Measurements from ENCODE around the gene HERC2. TPM values are rescaled to one million over a fixed set of nuclear protein-coding genes. Genes with fewer than 3 reads are reported as not detected.
"Not testable (repeated sequence)": the region's sequence is repeated elsewhere in the genome, so short reads cannot be mapped to it uniquely, and the experiment has no call there.

HERC2 gene, protein sequence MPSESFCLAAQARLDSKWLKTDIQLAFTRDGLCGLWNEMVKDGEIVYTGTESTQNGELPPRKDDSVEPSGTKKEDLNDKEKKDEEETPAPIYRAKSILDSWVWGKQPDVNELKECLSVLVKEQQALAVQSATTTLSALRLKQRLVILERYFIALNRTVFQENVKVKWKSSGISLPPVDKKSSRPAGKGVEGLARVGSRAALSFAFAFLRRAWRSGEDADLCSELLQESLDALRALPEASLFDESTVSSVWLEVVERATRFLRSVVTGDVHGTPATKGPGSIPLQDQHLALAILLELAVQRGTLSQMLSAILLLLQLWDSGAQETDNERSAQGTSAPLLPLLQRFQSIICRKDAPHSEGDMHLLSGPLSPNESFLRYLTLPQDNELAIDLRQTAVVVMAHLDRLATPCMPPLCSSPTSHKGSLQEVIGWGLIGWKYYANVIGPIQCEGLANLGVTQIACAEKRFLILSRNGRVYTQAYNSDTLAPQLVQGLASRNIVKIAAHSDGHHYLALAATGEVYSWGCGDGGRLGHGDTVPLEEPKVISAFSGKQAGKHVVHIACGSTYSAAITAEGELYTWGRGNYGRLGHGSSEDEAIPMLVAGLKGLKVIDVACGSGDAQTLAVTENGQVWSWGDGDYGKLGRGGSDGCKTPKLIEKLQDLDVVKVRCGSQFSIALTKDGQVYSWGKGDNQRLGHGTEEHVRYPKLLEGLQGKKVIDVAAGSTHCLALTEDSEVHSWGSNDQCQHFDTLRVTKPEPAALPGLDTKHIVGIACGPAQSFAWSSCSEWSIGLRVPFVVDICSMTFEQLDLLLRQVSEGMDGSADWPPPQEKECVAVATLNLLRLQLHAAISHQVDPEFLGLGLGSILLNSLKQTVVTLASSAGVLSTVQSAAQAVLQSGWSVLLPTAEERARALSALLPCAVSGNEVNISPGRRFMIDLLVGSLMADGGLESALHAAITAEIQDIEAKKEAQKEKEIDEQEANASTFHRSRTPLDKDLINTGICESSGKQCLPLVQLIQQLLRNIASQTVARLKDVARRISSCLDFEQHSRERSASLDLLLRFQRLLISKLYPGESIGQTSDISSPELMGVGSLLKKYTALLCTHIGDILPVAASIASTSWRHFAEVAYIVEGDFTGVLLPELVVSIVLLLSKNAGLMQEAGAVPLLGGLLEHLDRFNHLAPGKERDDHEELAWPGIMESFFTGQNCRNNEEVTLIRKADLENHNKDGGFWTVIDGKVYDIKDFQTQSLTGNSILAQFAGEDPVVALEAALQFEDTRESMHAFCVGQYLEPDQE (N-terminal part only)
- 111 TPM for total RNA-seq (ENCODE audit: unreplicated experiment)
- long read RNA-seq, partial matches to known transcripts = 12 of 14 reads
- long read RNA-seq, other reads (novel, unspliced or antisense) = 1 of 14 reads

DNA sequence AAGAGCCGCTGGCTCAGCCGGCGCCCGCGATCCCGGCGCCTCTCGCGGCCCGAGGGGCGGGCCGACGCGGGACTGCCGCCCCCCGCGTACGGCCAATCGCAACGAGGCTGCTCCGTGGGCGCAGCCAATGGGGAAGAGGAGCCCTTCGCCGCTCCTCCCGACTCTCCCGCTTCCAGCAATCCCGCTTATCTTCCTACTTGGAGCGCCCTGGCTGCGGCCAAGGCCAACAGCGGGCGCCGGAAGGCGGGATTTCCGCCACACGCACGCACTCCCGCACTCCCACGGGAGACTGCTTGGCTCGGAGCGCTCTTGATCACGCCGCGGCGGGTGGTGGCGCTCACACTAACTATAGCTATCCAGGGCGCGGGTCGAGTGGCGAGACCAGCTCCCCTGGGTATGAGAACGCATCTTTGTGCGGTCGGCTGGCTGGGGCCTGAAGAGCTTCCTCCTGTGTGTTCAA lies at the start of gene HERC2:
HERC2 (minus strand) TSS at position 51 of the 460 bp plus-strand sequence. CDS start 746 bp downstream, outside the sequence.
- Mint-ChIP-seq H3K27ac (ENCODE audit: unreplicated experiment) (peak within 1 kb of the TSS; percentile 99), H3K4me3 (ENCODE audit: unreplicated experiment) (peak within 1 kb of the TSS; percentile 99)
- not testable (repeated sequence) for H3K4me1 Mint-ChIP-seq (ENCODE audit: low read depth, unreplicated experiment); H3K36me3 Mint-ChIP-seq (ENCODE audit: unreplicated experiment); DNase-seq; H3K9me3 Mint-ChIP-seq (ENCODE audit: unreplicated experiment); H3K27me3 Mint-ChIP-seq (ENCODE audit: unreplicated experiment)

DNA sequence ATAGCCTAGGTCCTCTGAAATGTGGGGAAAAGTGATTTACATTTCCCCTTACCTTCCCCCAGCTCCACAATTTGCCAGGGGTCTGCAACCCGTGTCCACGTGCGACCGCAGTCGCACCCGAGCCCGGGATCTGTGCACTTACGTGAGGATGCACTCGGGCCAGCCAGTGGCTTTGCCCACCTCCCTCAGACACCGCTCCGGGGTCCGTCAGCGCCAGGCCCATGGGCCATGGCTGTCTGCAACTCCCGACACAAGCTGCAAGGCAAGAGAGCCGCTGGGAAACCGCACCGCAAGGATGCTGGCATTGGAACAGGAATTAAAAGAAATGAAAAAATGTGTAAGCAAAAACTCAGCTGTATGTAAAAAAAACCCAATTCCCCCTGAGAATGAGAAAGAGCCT lies 43.5 kb upstream of the HERC2 start:
- not testable (repeated sequence) for H3K4me3 Mint-ChIP-seq (ENCODE audit: unreplicated experiment); H3K4me1 Mint-ChIP-seq (ENCODE audit: low read depth, unreplicated experiment); H3K27me3 Mint-ChIP-seq (ENCODE audit: unreplicated experiment); H3K27ac Mint-ChIP-seq (ENCODE audit: unreplicated experiment); DNase-seq; H3K9me3 Mint-ChIP-seq (ENCODE audit: unreplicated experiment); H3K36me3 Mint-ChIP-seq (ENCODE audit: unreplicated experiment)

DNA sequence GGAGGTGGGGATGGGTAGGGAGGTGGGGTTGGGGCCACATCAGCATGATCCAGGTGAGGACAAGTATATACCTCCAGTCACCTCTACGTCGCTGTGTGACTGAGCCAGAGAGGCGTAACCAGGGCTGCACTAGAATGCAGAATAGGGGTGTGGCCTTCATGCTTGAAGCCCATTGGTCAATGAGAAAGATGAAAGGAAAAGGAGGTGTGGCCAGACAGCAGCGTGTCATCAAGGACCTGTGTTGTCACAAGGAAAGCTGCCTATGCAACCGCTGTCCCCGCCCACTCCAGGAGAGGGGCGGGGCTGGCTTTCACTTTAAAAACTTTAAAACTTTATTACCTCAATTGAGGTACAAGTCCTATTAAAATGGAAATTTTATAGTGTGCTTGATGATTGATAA lies 36.0 kb upstream of the HERC2 start, which contains the start of gene GOLGA6L24:
GOLGA6L24 (minus strand) TSS at position 101 of the 400 bp plus-strand sequence; CDS start at position 40, 61 bp downstream.
- H3K27ac Mint-ChIP-seq (ENCODE audit: unreplicated experiment) = not testable (repeated sequence)

DNA sequence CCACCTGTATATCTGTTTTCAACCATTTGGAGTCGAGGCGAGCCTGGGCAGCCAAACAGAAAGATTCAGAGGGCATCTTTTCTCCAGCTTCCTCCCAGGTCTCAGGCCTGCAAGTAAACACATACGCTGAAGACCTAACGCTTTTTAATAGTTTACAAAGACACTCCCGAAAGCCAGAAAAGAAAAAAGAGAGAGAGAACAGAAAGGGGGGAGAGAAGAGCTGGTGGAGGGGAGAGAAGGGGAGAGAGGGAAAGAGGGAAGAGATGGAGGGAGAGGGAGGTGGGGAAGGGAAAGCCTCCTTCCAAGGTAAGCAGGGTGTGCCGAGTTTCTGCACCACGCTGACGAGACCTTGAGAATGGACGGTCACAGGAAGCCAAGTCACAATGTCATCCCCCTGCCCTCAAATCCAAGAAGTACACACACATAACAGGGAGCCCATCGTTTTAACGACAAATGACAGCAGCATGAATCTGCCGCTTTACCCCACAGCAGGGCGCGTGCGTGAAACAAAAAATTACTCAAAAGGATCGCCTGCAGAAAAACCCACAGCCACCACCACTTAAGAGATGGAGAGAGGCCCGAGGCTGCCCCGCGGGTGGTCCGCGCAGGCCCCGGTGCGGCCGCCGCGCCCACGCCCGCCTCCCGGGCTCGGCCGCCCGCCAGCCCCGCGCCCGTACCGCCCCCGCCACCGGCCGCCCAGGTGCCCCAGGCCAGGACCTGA lies 461 bp downstream of the HERC2 start:
- Mint-ChIP-seq H3K4me3 (ENCODE audit: unreplicated experiment) (peak overlapping the region; percentile 99), H3K27ac (ENCODE audit: unreplicated experiment) (peak overlapping the region; percentile 99)
- not testable (repeated sequence) for H3K27me3 Mint-ChIP-seq (ENCODE audit: unreplicated experiment); H3K9me3 Mint-ChIP-seq (ENCODE audit: unreplicated experiment); H3K36me3 Mint-ChIP-seq (ENCODE audit: unreplicated experiment); DNase-seq; H3K4me1 Mint-ChIP-seq (ENCODE audit: low read depth, unreplicated experiment)

More for the DNA sequence above, 36.0 kb upstream of the HERC2 start, which contains the start of gene GOLGA6L24:
- H3K9me3 Mint-ChIP-seq (ENCODE audit: unreplicated experiment); H3K36me3 Mint-ChIP-seq (ENCODE audit: unreplicated experiment); H3K4me3 Mint-ChIP-seq (ENCODE audit: unreplicated experiment); H3K27me3 Mint-ChIP-seq (ENCODE audit: unreplicated experiment); H3K4me1 Mint-ChIP-seq (ENCODE audit: low read depth, unreplicated experiment); DNase-seq: not testable (repeated sequence)

DNA sequence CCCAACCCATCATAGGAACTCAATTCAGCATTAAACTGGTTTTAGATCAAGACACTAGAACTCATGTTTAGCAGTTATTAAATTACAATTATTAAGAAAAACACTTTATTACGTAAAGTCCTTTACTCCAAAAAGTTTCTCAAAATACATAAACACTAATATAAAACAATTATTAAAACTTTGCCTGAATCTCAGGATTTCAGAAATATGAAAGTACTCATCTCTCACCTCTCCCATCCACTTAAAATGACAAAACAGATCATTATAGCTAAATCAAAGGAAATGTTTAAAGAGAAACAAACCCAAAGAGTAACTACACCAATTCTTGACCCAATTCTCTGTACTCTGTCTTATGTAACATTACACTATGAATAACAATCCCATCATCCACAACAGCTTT lies 2.3 kb downstream of the HERC2 start:
- H3K36me3 Mint-ChIP-seq (ENCODE audit: unreplicated experiment); H3K9me3 Mint-ChIP-seq (ENCODE audit: unreplicated experiment); H3K4me1 Mint-ChIP-seq (ENCODE audit: low read depth, unreplicated experiment); DNase-seq; H3K4me3 Mint-ChIP-seq (ENCODE audit: unreplicated experiment); H3K27me3 Mint-ChIP-seq (ENCODE audit: unreplicated experiment); H3K27ac Mint-ChIP-seq (ENCODE audit: unreplicated experiment): not testable (repeated sequence)

DNA sequence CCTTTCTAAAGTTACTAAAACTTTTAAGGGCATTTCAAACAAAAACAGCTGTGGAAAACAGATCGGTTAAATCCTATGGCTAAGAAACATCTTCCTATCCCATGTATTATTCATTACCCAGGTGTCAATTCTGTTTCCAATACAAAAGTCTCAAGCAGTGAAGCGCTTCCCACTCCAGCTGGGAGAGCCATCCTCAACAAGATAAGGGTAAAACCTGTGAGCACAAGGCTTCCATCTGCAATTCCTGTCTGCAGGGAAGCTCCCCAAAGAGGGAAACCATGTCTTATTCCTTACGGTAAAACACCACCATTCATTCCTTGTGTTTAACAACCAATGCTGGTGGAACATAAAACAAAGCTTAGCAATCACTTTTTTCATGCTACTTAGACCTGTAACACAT lies 3.2 kb downstream of the HERC2 start:
- H3K4me1 Mint-ChIP-seq (ENCODE audit: low read depth, unreplicated experiment); H3K27ac Mint-ChIP-seq (ENCODE audit: unreplicated experiment); H3K27me3 Mint-ChIP-seq (ENCODE audit: unreplicated experiment); H3K4me3 Mint-ChIP-seq (ENCODE audit: unreplicated experiment); H3K9me3 Mint-ChIP-seq (ENCODE audit: unreplicated experiment); H3K36me3 Mint-ChIP-seq (ENCODE audit: unreplicated experiment); DNase-seq: not testable (repeated sequence)

DNA sequence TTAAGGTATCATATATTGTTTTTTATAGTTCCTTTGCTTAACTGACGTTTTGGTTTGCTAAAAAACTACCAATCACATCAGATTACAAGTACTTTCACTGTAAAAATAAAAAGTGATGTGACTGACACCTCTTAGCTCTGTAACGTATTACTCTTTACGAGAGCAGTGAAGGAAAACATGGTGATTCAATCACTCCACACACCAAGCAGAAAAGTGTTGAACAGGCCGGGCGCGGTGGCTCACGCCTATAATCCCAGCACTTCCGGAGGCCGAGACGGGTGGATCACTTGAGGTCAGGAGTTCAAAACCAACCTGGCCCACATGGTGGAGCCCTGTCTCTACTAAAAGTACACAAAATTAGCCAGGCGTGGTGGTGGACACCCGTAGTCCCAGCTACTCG lies 3.9 kb downstream of the HERC2 start:
- not testable (repeated sequence) for DNase-seq; H3K27ac Mint-ChIP-seq (ENCODE audit: unreplicated experiment); H3K36me3 Mint-ChIP-seq (ENCODE audit: unreplicated experiment); H3K9me3 Mint-ChIP-seq (ENCODE audit: unreplicated experiment); H3K4me1 Mint-ChIP-seq (ENCODE audit: low read depth, unreplicated experiment); H3K4me3 Mint-ChIP-seq (ENCODE audit: unreplicated experiment); H3K27me3 Mint-ChIP-seq (ENCODE audit: unreplicated experiment)

DNA sequence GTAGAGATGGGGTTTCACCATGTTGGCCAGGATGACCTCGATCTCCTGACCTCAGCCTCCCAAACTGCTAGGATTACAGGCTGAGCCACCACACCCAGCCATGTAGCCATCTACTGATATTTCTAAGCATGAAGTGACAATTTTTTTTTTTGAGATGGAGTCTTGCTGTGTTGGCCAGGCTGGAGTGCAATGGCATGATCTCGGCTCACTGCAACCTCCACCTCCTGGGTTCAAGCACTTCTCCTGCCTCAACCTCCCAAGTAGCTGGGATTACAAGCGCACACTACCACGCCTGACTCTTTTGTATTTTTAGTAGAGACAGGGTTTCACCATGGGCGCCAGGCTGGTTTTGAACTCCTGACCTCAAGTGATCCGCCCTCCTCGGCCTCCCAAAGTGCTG lies 5.0 kb downstream of the HERC2 start:
- H3K4me3 Mint-ChIP-seq (ENCODE audit: unreplicated experiment); H3K9me3 Mint-ChIP-seq (ENCODE audit: unreplicated experiment); H3K36me3 Mint-ChIP-seq (ENCODE audit: unreplicated experiment); H3K4me1 Mint-ChIP-seq (ENCODE audit: low read depth, unreplicated experiment); DNase-seq; H3K27ac Mint-ChIP-seq (ENCODE audit: unreplicated experiment); H3K27me3 Mint-ChIP-seq (ENCODE audit: unreplicated experiment): not testable (repeated sequence)

DNA sequence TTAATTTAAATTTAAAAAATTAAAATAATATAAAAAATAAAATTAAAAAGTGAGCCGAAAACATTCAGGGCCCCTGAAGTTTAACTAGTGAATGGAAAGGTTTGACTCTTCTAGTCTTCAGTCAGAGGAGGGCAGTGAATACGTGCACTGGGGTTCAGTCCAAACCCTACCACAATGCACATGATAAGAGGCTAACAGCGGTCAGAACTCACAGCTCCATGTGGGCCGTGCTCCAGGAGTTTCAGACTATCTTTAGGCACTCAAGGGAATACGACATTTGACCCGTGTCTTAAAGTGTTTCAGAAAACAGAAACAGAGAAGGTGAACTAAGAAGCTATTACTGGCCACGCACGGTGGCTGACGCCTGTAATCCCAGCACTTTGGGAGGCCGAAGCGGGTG lies 11.5 kb downstream of the HERC2 start:
- not testable (repeated sequence) for DNase-seq; H3K4me1 Mint-ChIP-seq (ENCODE audit: low read depth, unreplicated experiment); H3K27me3 Mint-ChIP-seq (ENCODE audit: unreplicated experiment); H3K9me3 Mint-ChIP-seq (ENCODE audit: unreplicated experiment); H3K27ac Mint-ChIP-seq (ENCODE audit: unreplicated experiment); H3K4me3 Mint-ChIP-seq (ENCODE audit: unreplicated experiment)
- H3K36me3 Mint-ChIP-seq (ENCODE audit: unreplicated experiment) = peaks cover 32% of the 10 kb centered on the region

DNA sequence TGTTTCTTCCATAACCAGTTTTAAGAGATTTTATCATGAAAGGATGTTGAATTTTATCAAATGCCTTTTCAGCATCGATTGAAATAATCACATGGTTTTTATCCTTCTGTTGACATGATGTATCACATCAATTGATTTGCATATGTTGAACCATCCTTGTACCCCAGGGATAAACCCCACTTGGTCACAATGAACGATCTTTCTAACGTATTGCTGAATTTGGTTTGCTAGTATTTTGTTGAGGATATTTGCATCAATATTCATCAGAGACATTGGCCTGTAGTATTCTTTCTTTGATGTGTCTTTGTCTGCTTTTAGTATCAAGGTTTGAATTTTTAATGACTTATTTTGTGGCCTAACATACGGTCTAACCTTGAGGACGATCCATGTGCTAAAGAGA lies 13.3 kb downstream of the HERC2 start:
- H3K4me1 Mint-ChIP-seq (ENCODE audit: low read depth, unreplicated experiment); H3K9me3 Mint-ChIP-seq (ENCODE audit: unreplicated experiment); DNase-seq; H3K27ac Mint-ChIP-seq (ENCODE audit: unreplicated experiment); H3K4me3 Mint-ChIP-seq (ENCODE audit: unreplicated experiment); H3K27me3 Mint-ChIP-seq (ENCODE audit: unreplicated experiment): not testable (repeated sequence)
- peaks cover 26% of the 10 kb centered on the region for H3K36me3 Mint-ChIP-seq (ENCODE audit: unreplicated experiment)

DNA sequence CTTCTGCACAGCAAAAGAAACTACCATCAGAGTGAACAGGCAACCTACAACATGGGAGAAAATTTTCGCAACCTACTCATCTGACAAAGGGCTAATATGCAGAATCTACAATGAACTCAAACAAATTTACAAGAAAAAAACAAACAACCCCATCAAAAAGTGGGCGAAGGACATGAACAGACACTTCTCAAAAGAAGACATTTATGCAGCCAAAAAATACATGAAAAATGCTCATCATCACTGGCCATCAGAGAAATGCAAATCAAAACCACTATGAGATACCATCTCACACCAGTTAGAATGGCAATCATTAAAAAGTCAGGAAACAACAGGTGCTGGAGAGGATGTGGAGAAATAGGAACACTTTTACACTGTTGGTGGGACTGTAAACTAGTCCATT lies 16.3 kb downstream of the HERC2 start:
- H3K4me1 Mint-ChIP-seq (ENCODE audit: low read depth, unreplicated experiment); H3K4me3 Mint-ChIP-seq (ENCODE audit: unreplicated experiment); H3K27ac Mint-ChIP-seq (ENCODE audit: unreplicated experiment); H3K9me3 Mint-ChIP-seq (ENCODE audit: unreplicated experiment); H3K27me3 Mint-ChIP-seq (ENCODE audit: unreplicated experiment); DNase-seq: not testable (repeated sequence)
- H3K36me3 Mint-ChIP-seq (ENCODE audit: unreplicated experiment) = peaks cover 28% of the 10 kb centered on the region
